CD8-positive, alpha-beta memory T cell (primary cell): ENCODE data around the gene MYH16. TPM values are rescaled to one million over a fixed set of nuclear protein-coding genes. Genes with fewer than 3 reads are reported as not detected.

Experiments used
- polyA plus RNA-seq: library from polyadenylated mRNA; unstranded; fragments of 300-500 nt; fragmentation: Illumina TruSeq; gene quantifications from one replicate; pipeline ENCODE4 v1.2.3, GENCODE V29; 2021
- total RNA-seq, 2 experiments: library from RNA; stranded (reverse); gene quantifications; one replicate each; pipeline ENCODE4 v1.2.3, GENCODE V29; 2021

The MYH16 gene
- total and polyA plus RNA-seq, 3 experiments from 2014 or later, result not detected

Other genes with a start within 250 kb of the MYH16 start
- gene SMURF1, start 128.7 kb upstream of the MYH16 start, total RNA-seq, result 10 to 100 TPM; 14.8 to 14.9 TPM
- gene SMURF1, start 128.7 kb upstream of the MYH16 start, polyA plus RNA-seq, result 2.2 TPM
- not detected for gene KPNA7, start 64.7 kb upstream of the MYH16 start, total RNA-seq
- not detected for gene KPNA7, start 64.7 kb upstream of the MYH16 start, polyA plus RNA-seq
- gene ARPC1A, start 53.1 kb downstream of the MYH16 start, total RNA-seq, result 10 to 100 TPM; 86.5 to 86.6 TPM
- gene ARPC1A, start 53.1 kb downstream of the MYH16 start, polyA plus RNA-seq, result 74.7 TPM
- gene ARPC1B, start 101.9 kb downstream of the MYH16 start, total RNA-seq, result 100 to 1,000 TPM; 238 to 258 TPM
- 821 TPM for gene ARPC1B, start 101.9 kb downstream of the MYH16 start, polyA plus RNA-seq
- gene PDAP1, start 135.8 kb downstream of the MYH16 start, total RNA-seq, result 100 to 1,000 TPM; 198 to 210 TPM
- 32.8 TPM for gene PDAP1, start 135.8 kb downstream of the MYH16 start, polyA plus RNA-seq
- gene BUD31, start 136.1 kb downstream of the MYH16 start, total RNA-seq, result 100 to 1,000 TPM; 185 to 188 TPM
- 176 TPM for gene BUD31, start 136.1 kb downstream of the MYH16 start, polyA plus RNA-seq
- 10 to 100 TPM in 1 of 2 experiments, 1 to 10 TPM in 1; 8.4 to 11.4 TPM for gene PTCD1, start 166.0 kb downstream of the MYH16 start, total RNA-seq
- 4.5 TPM for gene PTCD1, start 166.0 kb downstream of the MYH16 start, polyA plus RNA-seq
- gene CPSF4, start 166.1 kb downstream of the MYH16 start, total RNA-seq, result 10 to 100 TPM; 58.7 to 66.6 TPM
- 22.7 TPM for gene CPSF4, start 166.1 kb downstream of the MYH16 start, polyA plus RNA-seq
- 100 to 1,000 TPM; 438 to 456 TPM for gene ATP5MF, start 193.3 kb downstream of the MYH16 start, total RNA-seq
- gene ATP5MF, start 193.3 kb downstream of the MYH16 start, polyA plus RNA-seq, result 439 TPM
- gene ZNF789, start 200.1 kb downstream of the MYH16 start, total RNA-seq, result 10 to 100 TPM; 12.3 to 12.5 TPM
- gene ZNF789, start 200.1 kb downstream of the MYH16 start, polyA plus RNA-seq, result 6.1 TPM
- 10 to 100 TPM; 34.1 to 35.0 TPM for gene ZNF394, start 227.4 kb downstream of the MYH16 start, total RNA-seq
- 65.6 TPM for gene ZNF394, start 227.4 kb downstream of the MYH16 start, polyA plus RNA-seq
- gene ZKSCAN5, start 231.8 kb downstream of the MYH16 start, total RNA-seq, result 1 to 10 TPM; 8.4 TPM
- gene ZKSCAN5, start 231.8 kb downstream of the MYH16 start, polyA plus RNA-seq, result 5.0 TPM